Measurements from ENCODE around the gene FAM184A. TPM values are rescaled to one million over a fixed set of nuclear protein-coding genes. Genes with fewer than 3 reads are reported as not detected.

The FAM184A gene
- total and polyA plus RNA-seq, 2 experiments from 2014 or later: 13.7 to 18.6 TPM

DNA sequence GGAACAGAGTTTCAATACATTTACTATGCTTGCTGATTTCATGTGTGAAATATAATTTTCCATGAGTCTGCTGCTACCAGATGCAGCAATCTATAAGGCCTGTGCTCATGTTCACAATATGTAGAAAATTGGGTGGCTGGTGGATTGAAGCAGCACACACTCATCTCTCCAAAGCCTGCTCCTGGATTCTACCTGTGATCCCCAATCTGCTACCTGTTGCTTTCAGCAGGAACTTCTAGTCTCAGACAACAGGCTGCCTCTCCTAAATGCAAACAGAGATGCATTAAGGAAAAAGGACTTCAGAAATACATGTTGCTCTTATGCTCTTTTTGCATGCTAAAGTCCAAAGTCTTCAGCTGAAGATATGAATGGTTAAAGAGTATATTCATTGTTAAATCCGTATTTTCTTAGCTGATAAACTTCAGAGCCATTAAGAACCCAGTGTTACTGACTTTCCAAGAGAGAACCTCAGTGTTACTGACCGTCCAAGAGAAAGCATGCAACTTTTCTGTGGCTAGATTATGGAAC, 112.6 kb downstream of the FAM184A start (continued):
- TF ChIP-seq ZNF462 (CRISPR knock-in tag; IDR thresholded peaks at IDR 0.05) (no peak), NANOG (IDR thresholded peaks at IDR 0.05; ENCODE audit: borderline replicate concordance) (no peak), EZH2 (IDR thresholded peaks at IDR 0.05; ENCODE audit: low read depth, unreplicated experiment) (no peak)

DNA sequence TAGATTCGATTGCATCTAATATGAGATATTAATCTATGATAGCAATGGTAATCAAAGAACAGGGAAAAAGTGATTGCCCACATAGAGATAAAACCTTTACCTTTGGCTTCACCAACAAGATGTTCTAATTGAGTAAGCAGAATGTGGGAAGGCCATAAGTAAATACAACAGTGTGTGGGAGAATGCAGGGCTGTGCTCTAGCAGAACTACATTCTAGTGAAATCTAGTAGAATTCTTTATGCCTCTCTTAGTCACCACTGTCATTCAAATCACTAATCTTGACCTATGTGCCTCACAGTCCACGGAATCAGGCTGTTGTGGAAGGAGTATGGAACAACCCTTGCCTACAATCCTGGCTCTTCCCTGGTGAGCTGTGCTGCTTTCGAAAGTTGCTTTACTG, 113.1 kb downstream of the FAM184A start:
- H3F3A ChIP-seq (replicated peaks; ENCODE audit: low read depth): no peaks in the 10 kb centered on the region
- no peak overlapping the region for H3K27ac Mint-ChIP-seq
- H3K36me3 Mint-ChIP-seq (ENCODE audit: low read depth): no peaks in the 10 kb centered on the region
- H3K4me1 ChIP-seq (ENCODE audit: insufficient read depth): no peaks in the 10 kb centered on the region
- H3K9me2 ChIP-seq (ENCODE audit: insufficient read depth): no peaks in the 10 kb centered on the region
- H3K4me1 Mint-ChIP-seq: peaks cover 9% of the 10 kb centered on the region; the same call in 2 of the 3 replicates
- H3K36me3 ChIP-seq (ENCODE audit: insufficient read depth): no peaks in the 10 kb centered on the region
- H2AFZ ChIP-seq: no peak overlapping the region
- no peak for DNase-seq (ENCODE audit: low spot score)
- no peaks in the 10 kb centered on the region for H3K9me3 Mint-ChIP-seq
- H3K27me3 ChIP-seq (ENCODE audit: insufficient read depth): no peaks in the 10 kb centered on the region
- no peak overlapping the region for H3K27ac ChIP-seq (ENCODE audit: low read depth)
- H3K4me3 Mint-ChIP-seq: no peak overlapping the region
- no peaks in the 10 kb centered on the region for H3K79me2 ChIP-seq (replicated peaks; ENCODE audit: insufficient read depth)
- no peak overlapping the region for H3K4me2 ChIP-seq
- no peak overlapping the region for H3K4me3 ChIP-seq
- H3K27me3 Mint-ChIP-seq (ENCODE audit: insufficient read depth, low read depth, poor library complexity): no peaks in the 10 kb centered on the region
- no peak for ATAC-seq
- H4K20me1 ChIP-seq (replicated peaks; ENCODE audit: insufficient read depth): no peaks in the 10 kb centered on the region
- TF ChIP-seq, protein P1, sequence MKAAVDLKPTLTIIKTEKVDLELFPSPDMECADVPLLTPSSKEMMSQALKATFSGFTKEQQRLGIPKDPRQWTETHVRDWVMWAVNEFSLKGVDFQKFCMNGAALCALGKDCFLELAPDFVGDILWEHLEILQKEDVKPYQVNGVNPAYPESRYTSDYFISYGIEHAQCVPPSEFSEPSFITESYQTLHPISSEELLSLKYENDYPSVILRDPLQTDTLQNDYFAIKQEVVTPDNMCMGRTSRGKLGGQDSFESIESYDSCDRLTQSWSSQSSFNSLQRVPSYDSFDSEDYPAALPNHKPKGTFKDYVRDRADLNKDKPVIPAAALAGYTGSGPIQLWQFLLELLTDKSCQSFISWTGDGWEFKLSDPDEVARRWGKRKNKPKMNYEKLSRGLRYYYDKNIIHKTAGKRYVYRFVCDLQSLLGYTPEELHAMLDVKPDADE (IDR thresholded peaks at IDR 0.05): no peak
- TF ChIP-seq NANOG (IDR thresholded peaks at IDR 0.05; ENCODE audit: borderline replicate concordance) (no peak), ZNF462 (CRISPR knock-in tag; IDR thresholded peaks at IDR 0.05) (no peak), EZH2phosphoT487 (IDR thresholded peaks at IDR 0.05; ENCODE audit: unreplicated experiment) (no peak), ZNF331 (CRISPR knock-in tag; IDR thresholded peaks at IDR 0.05; ENCODE audit: low read depth) (no peak)

Measured in GM23338 (cell line).